Fibroblast of lung (primary cell): Measurements from ENCODE around the gene FGF13.

ENCODE experiments used
- EZH2 ChIP-seq: IDR thresholded peaks from 2 replicates; pipeline ENCODE4 v1.5.1; 2012; ENCODE audit warnings: low read length, control low read depth, mild to moderate bottlenecking; ENCODE audit errors: missing control alignments
- TF ChIP-seq, protein P1 (sequence below), 2 donors: IDR thresholded peaks in 1 of 2; conservative IDR thresholded peaks in 1 of 2; 1 replicate in 1 of 2; 2 replicates in 1 of 2; pipeline ENCODE4 v1.5.1; 2011 to 2012; ENCODE audit warnings: low read length in 2 of 2, control low read depth in 1 of 2, inconsistent platforms in 1 of 2, low read depth in 1 of 2, mild to moderate bottlenecking in 1 of 2

DNA sequence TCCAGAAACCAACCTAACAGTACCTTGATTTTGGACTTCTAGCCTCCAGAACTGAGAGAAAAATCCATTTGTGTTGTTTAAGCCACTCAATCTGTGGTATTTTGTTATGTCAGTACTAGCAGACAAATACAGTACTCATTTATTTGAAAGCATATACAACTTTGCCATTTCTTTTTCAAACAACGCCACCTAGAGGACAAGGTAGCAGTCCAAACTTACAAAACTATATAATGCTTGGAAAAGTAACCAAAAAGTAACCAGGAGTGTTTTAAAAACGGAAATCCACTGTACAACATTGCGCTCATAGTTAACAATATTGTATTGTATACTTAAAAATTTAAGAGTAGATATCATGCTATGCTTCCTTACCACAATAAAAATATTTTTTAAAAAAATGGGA, 37.0 kb upstream of the FGF13 start:
- TF ChIP-seq, protein P1, sequence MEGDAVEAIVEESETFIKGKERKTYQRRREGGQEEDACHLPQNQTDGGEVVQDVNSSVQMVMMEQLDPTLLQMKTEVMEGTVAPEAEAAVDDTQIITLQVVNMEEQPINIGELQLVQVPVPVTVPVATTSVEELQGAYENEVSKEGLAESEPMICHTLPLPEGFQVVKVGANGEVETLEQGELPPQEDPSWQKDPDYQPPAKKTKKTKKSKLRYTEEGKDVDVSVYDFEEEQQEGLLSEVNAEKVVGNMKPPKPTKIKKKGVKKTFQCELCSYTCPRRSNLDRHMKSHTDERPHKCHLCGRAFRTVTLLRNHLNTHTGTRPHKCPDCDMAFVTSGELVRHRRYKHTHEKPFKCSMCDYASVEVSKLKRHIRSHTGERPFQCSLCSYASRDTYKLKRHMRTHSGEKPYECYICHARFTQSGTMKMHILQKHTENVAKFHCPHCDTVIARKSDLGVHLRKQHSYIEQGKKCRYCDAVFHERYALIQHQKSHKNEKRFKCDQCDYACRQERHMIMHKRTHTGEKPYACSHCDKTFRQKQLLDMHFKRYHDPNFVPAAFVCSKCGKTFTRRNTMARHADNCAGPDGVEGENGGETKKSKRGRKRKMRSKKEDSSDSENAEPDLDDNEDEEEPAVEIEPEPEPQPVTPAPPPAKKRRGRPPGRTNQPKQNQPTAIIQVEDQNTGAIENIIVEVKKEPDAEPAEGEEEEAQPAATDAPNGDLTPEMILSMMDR (conservative IDR thresholded peaks at IDR 0.05 in 1 of 2, IDR thresholded peaks at IDR 0.05 in 1 of 2; ENCODE audit: low read depth in 1 of 2, low read length in 2 of 2): peak in 1 of 2 donors; percentile 34
- TF ChIP-seq EZH2: no peak
